Measurements from ENCODE around the gene PRKCG.

PRKCG gene

DNA sequence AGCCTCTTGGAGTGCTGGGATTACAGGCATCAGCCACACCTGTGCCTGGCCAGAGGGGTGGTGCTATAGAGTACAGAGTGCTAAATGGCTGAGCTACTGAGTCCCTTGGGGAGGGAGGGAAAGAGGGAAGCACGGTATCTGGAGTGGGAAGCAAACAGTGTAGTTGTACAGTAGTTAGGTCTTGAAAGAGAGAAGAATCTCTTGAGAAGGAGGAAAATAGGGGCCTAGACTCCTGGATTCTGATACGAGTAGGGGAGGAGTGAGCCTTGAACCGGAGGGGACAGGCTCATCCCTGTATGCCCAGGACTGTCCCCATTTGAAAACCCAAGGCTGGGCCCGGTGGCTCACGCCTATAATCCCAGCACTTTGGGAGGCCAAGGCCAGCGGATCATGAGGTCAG is 9.2 kb upstream of the PRKCG start:
- no peak for DNase-seq (ENCODE audit: low read depth in 3 of 3)

DNA sequence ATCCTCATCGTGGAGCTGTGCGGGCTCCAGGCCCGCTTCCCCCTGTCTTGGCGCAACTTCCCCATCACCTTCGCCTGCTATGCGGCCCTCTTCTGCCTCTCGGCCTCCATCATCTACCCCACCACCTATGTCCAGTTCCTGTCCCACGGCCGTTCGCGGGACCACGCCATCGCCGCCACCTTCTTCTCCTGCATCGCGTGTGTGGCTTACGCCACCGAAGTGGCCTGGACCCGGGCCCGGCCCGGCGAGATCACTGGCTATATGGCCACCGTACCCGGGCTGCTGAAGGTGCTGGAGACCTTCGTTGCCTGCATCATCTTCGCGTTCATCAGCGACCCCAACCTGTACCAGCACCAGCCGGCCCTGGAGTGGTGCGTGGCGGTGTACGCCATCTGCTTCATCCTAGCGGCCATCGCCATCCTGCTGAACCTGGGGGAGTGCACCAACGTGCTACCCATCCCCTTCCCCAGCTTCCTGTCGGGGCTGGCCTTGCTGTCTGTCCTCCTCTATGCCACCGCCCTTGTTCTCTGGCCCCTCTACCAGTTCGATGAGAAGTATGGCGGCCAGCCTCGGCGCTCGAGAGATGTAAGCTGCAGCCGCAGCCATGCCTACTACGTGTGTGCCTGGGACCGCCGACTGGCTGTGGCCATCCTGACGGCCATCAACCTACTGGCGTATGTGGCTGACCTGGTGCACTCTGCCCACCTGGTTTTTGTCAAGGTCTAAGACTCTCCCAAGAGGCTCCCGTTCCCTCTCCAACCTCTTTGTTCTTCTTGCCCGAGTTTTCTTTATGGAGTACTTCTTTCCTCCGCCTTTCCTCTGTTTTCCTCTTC is 8.0 kb upstream of the PRKCG start:
- no peak for DNase-seq (ENCODE audit: low read depth in 3 of 3)

DNA sequence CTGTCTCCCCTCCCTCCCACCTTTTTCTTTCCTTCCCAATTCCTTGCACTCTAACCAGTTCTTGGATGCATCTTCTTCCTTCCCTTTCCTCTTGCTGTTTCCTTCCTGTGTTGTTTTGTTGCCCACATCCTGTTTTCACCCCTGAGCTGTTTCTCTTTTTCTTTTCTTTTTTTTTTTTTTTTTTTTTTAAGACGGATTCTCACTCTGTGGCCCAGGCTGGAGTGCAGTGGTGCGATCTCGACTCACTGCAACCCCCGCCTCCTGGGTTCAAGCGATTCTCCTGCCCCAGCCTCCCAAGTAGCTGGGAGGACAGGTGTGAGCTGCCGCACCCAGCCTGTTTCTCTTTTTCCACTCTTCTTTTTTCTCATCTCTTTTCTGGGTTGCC is 7.4 kb upstream of the PRKCG start:
- no peak for DNase-seq (ENCODE audit: low read depth in 3 of 3)

GRCh38 chr19:53875602-53876325 is 6.2 kb upstream of the PRKCG start:
- DNase-seq (ENCODE audit: low read depth in 3 of 3): no peak

GRCh38 chr19:53876651-53877224 is 5.3 kb upstream of the PRKCG start:
- DNase-seq (ENCODE audit: low read depth in 3 of 3): no peak

DNA sequence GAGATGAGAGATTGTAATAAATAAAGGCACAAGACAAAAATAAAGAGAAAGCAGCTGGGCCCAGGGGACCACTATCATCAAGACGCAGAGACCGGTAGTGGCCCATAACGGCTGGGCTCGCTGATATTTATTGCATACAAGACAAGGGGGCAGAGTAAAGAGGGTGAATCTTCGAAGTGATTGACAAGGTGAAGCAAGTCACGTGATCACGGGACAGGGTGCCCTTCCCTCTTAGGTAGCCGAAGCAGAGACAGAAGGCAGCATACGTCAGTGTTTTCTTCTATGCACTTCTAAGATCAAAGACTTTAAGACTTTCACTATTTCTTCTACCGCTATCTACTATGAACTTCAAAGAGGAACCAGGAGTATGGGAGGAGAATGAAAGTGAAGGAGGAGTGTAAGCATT is 4.6 kb upstream of the PRKCG start:
- no peak for DNase-seq (ENCODE audit: low read depth in 3 of 3)

GRCh38 chr19:53878776-53879139 is 3.2 kb upstream of the PRKCG start:
- no peak for DNase-seq (ENCODE audit: low read depth in 3 of 3)

DNA sequence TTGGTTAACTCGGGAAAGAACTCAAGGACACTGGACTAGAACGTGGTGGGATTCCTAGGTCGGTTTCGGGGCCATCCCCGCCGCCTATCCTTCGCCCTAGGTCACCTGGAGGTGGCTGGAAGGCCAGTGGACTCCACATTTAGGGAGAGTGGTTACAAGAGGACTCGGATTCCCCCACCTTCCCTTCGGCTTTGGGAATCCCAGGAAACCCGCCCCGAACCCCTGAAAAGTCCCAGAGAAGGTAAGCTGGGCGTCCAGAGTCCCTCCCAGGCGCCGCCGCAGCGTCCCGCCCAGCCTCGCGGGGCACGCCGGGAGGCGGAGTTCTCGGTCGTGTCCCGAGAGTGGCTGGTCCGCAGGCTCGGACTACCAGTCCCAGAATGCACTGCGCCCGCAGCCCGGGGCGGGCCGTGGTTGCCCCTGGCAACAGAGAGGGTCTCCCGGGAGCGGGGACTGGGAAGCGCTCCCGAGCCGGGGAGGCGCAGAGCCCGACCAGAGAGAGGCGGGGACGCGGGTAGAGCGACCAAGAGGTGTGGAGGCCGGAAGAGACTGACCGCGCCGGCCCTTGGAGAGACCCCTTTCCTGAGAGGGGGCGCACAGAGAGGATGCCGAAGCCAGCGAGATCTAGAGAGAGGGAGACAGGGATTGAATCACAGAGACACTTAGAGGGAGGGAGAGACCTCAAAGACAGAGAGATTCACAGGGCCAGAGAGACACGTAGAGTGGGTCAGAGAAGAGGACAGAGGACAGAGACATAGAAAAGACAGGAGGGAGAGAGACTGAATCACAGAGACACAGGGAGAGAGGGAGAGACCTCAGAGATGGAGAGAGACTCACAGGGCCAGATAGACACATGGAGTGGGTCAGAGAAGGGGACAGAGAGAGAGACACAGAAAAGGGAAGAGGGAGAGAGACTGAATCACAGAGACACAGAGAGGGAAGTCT is 2.6 kb upstream of the PRKCG start:
- peak; percentile 68 to 85 (median 72) for DNase-seq (ENCODE audit: low read depth in 3 of 3)

DNA sequence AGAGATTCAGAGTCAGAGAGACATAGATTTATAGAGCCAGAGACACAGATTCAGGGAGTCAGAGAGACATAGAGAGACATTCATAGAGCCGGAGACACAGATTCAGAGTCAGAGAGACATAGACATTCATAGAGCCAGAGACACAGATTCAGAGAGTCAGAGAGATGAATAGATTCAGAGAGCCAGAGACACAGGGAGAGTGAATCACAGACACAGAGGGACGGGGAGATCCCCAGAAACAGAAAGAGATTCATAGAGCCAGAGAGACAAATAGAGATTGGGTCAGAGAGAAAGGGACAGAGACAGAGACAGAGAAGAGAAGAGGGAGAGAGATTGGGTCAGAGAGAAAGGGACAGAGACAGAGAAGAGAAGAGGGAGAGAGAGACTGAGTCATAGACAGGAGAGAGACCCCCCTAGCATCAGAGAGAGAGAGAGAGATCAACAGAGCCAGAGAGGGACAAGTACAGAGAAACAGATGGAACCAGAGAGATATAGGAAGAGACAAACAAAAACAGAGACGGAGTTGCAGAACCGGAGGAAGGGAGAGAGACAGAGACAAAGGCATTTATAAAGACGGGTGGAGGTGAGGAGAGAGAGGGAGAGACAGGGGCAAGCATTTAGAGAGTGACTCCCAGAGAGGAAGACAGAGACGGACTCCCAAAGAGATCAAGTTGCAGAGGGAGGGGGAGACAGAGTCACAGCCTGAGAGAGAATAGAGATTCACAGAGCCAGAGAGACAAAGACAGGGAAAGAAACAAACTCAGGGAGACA is 1.1 kb upstream of the PRKCG start:
- DNase-seq (ENCODE audit: low read depth in 3 of 3): no peak

- no peak for DNase-seq (ENCODE audit: low read depth in 3 of 3)
Measured at GRCh38 chr19:53882391-53883050, 524 bp downstream of the PRKCG start.

- DNase-seq (ENCODE audit: low read depth in 3 of 3): no peak
Measured at GRCh38 chr19:53883231-53883661, 1.2 kb downstream of the PRKCG start.

DNA sequence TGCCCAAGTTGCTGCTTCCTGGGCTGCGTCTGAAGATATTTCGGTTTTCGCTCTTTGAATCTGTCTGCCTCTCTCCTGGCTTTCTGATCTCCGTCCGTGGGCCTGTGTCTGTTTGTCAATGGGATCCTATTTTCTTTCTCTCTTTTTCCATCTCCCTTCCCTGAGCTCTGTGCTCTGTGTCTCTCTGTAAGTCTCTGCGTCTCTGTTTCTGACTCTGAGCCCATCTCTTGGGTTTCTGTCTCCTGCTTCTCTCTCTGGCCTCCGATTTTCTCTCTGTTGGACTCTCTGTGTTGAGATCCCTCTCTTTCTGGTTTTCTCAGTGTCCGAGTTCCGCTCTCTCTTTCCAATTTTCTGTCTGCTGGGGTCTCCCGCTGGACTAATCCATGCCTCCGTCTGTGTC is 1.7 kb downstream of the PRKCG start:
- DNase-seq (ENCODE audit: low read depth in 3 of 3): no peak

DNA sequence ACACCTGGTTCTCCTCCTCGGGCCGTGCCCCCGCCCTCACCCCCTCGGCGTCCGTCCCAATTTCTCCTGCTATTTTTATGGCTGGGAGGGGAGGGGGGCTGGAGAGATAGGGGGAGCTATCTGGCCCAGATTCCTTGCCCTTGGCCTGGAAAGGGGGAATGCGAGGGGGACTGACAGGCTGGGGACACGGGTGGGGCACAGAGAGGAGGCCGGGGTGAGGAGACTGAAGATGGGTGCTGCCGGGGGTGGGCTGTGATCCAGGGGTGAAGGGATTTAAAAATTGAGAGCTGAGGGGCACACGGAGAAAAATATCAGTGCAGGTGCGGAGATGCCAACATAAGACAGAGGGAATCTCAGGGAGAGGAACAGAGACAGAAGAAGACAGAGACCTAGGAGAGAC is 2.3 kb downstream of the PRKCG start:
- no peak for DNase-seq (ENCODE audit: low read depth in 3 of 3)

GRCh38 chr19:53885036-53885435 is 3.0 kb downstream of the PRKCG start:
- no peak for DNase-seq (ENCODE audit: low read depth in 3 of 3)

- DNase-seq (ENCODE audit: low read depth in 3 of 3): no peak
Measured at GRCh38 chr19:53892301-53892980, 10.4 kb downstream of the PRKCG start.

DNA sequence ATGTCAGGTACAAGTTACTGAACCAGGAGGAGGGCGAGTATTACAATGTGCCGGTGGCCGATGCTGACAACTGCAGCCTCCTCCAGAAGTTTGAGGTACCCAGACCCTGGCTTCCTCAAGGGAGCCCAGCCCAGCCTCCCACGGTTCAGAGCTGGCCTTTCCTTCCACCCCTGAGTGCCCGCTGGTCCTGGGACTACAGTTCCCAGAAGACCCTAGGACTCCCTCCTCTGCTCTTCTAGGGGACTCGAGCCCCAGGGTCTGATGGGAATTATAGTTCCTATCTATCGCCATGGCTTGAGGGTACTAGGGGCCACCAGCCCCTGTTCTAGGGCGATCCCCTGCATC is 11.0 kb downstream of the PRKCG start:
- no peak for DNase-seq (ENCODE audit: low read depth in 3 of 3)

- DNase-seq (ENCODE audit: low read depth in 3 of 3): no peak
Measured at GRCh38 chr19:53894707-53895106, 12.7 kb downstream of the PRKCG start.

DNA sequence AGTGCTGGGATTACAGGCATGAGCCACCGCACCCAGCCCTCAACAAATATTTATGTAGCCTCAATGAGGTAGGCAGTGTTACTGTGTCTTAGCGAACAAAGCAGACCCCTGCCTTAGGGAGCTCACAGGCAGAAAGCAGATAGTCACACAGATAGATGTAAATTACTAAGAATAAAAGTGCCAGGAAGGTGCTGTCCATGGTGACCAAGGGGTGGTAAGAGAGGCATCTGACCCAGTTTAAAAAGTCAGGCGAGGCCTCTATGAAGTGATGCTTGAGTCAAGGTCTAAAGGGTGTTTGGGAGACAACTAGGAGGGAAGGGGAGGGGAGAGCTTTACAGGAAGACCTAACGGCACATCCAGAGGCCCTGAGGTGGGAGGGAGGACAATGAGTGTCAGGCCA is 14.7 kb downstream of the PRKCG start:
- no peak for DNase-seq (ENCODE audit: low read depth in 3 of 3)

DNA sequence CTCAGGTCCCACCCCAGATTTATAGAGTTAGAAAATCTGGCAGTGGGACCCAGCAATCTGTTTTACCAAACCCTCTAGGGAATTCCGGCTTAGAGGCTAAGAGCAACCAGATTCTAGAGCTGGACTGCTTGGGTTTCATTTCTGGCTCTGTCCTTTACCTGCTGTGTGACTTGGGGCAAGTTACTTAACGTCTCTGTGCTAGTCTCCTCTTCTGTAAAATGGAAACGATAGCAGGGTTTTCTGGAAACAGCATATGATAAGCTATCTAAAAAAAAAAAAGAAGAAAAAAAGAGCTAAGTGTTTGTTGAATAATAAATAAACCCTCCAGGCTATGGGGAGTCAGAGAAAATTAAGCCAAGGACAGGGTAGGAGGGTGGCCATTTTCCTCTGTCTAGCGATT is 15.5 kb downstream of the PRKCG start:
- DNase-seq (ENCODE audit: low read depth in 3 of 3): no peak

DNA sequence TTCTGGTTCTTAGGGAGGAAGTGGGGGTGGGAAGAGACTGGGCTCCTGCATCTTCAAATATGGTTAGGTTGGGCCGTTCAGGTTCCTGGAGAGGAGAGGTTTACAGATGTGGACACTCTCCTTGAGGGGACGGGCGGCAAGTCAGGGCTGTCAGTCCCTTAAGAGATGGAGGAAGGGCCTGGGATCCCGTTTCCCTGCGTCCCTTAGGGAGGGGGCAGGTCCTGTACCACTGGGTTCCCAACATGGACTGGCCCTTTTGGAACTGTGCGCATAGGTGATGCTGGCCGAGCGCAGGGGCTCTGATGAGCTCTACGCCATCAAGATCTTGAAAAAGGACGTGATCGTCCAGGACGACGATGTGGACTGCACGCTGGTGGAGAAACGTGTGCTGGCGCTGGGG is 16.2 kb downstream of the PRKCG start:
- DNase-seq (ENCODE audit: low read depth in 3 of 3): no peak

All from stimulated activated CD4-positive, alpha-beta T cell treated with anti-CD3 and anti-CD28 coated beads, TNF-alpha, amount 100 ng/mL, for 48 hours (primary cell).